RWPE1 (cell line): ENCODE measurements around the gene UST.

ENCODE experiments used
- CTCF ChIA-PET: fragments of 350-600 bp; sonication (Branson Sonifier 250); formaldehyde crosslinking; extraction: SDS; loops from one replicate; lab custom pipeline; 2021; lab: Yijun Ruan, JAX
- POLR2A ChIA-PET: fragments of 400-600 bp; formaldehyde crosslinking; extraction: SDS; loops from one replicate; lab custom pipeline; 2020; ENCODE audit warnings: antibody characterized with exemption; ENCODE audit not compliant: low non-redundant PET; lab: Yijun Ruan, JAX
- DNase-seq: peaks from one replicate; pipeline ENCODE4 v3.0.0; 2012; ENCODE audit warnings: low spot score
- H3K27ac ChIP-seq: fragments of 450-650 bp; 2 replicates; pipeline ENCODE4 v1.5.1; 2017
- CTCF ChIP-seq: fragments of 450-650 bp; conservative IDR thresholded peaks from 2 replicates; pipeline ENCODE4 v1.5.1; 2017; ENCODE audit warnings: low read depth, mild to moderate bottlenecking

Gene UST

GRCh38 chr6:148924226-148925012, 177.6 kb downstream of the UST start:
- ChIA-PET CTCF (interaction anchor here (0.6 kb wide), 1 partner anchor 16 kb away, joined by 6 read pairs; no protein-coding TSS in a partner anchor), POLR2A (no interaction called here)
- DNase-seq = no peak
- no peak overlapping the region for H3K27ac ChIP-seq
- no peak for TF ChIP-seq CTCF

- ChIA-PET POLR2A (no interaction called here), CTCF (no interaction called here)
- no peak for DNase-seq
- TF ChIP-seq CTCF = no peak
- H3K27ac ChIP-seq = no peak overlapping the region
These were observed 178.9 kb downstream of the UST start for GRCh38 chr6:148925701-148926100.

GRCh38 chr6:148926478-148926877, 179.6 kb downstream of the UST start:
- POLR2A ChIA-PET = no interaction called here
- CTCF ChIA-PET = no interaction called here
- H3K27ac ChIP-seq = no peak overlapping the region
- no peak for TF ChIP-seq CTCF
- DNase-seq = no peak

GRCh38 chr6:148927586-148927985, 180.8 kb downstream of the UST start:
- no peak for DNase-seq
- POLR2A ChIA-PET = no interaction called here
- no peak for TF ChIP-seq CTCF
- no peak overlapping the region for H3K27ac ChIP-seq
- CTCF ChIA-PET = interaction anchor here (0.7 to 0.9 kb wide), 2 partner anchors 21 to 40 kb away, joined by 3 to 4 read pairs; no protein-coding TSS in a partner anchor

GRCh38 chr6:148928811-148929210, 182.0 kb downstream of the UST start:
- CTCF ChIA-PET = no interaction called here
- POLR2A ChIA-PET = no interaction called here
- TF ChIP-seq CTCF = no peak
- H3K27ac ChIP-seq = no peak overlapping the region
- no peak for DNase-seq

- DNase-seq = no peak
- ChIA-PET CTCF (no interaction called here), POLR2A (no interaction called here)
- no peak overlapping the region for H3K27ac ChIP-seq
- TF ChIP-seq CTCF = no peak
These were observed 185.4 kb downstream of the UST start for GRCh38 chr6:148932208-148932607.
